NT2/D1 (cell line): Measurements from ENCODE around the gene CYP19A1.

Experiments
- YY1 ChIP-seq: IDR thresholded peaks from 2 replicates; pipeline ENCODE4 v1.6.1; 2011; ENCODE audit not compliant: insufficient read length, insufficient read depth
- ZNF274 ChIP-seq: IDR thresholded peaks from 2 replicates; pipeline ENCODE4 v1.6.1; 2011; ENCODE audit warnings: mild to moderate bottlenecking, low read depth, low read length

- TF ChIP-seq YY1 (no peak), ZNF274 (no peak)
Observed at GRCh38 chr15:51375966-51376640, 37.7 kb upstream of the CYP19A1 start.
